Measurements from ENCODE around the gene ZFP36.

DNA sequence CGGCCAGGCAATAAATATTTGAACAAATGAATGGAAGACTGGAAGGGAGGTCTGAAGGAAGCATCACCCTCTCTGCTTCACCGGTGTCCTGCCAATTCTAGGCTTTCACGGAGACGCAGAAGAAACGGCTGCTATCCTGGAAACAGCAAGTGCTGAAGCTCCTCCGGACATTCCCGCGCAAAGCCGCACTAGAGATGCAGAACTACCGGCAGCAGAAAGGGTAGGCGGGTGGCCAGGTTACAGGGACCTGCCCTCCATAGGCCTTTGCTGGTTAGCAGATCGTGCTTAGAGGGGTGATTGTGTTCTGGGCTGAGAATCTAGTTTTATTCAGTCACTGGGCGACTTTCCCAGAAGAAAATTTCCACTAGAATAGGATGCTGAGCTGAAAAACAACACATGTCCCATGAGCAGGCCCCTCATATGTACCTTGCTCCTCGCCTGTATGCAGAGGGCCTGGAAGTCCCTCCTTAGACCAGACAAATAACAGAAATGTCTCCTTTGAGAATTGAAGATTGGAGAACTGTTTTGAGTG, 26.7 kb upstream of the ZFP36 start:
- TF ChIP-seq, protein P1, sequence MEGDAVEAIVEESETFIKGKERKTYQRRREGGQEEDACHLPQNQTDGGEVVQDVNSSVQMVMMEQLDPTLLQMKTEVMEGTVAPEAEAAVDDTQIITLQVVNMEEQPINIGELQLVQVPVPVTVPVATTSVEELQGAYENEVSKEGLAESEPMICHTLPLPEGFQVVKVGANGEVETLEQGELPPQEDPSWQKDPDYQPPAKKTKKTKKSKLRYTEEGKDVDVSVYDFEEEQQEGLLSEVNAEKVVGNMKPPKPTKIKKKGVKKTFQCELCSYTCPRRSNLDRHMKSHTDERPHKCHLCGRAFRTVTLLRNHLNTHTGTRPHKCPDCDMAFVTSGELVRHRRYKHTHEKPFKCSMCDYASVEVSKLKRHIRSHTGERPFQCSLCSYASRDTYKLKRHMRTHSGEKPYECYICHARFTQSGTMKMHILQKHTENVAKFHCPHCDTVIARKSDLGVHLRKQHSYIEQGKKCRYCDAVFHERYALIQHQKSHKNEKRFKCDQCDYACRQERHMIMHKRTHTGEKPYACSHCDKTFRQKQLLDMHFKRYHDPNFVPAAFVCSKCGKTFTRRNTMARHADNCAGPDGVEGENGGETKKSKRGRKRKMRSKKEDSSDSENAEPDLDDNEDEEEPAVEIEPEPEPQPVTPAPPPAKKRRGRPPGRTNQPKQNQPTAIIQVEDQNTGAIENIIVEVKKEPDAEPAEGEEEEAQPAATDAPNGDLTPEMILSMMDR (IDR thresholded peaks at IDR 0.05) = no peak
- TF ChIP-seq RAD21 (conservative IDR thresholded peaks at IDR 0.05 in 1 of 2, IDR thresholded peaks at IDR 0.05 in 1 of 2) (no peak), NPAS2 (CRISPR knock-in tag; IDR thresholded peaks at IDR 0.05; ENCODE audit: borderline replicate concordance) (no peak), JUN (IDR thresholded peaks at IDR 0.05) (no peak), CBX2 (IDR thresholded peaks at IDR 0.05; ENCODE audit: borderline replicate concordance, low read depth) (no peak), BHLHE40 (IDR thresholded peaks at IDR 0.05; ENCODE audit: low read depth, low read length) (no peak), SREBF2 (IDR thresholded peaks at IDR 0.05) (no peak), SMC3 (IDR thresholded peaks at IDR 0.05) (no peak), MYC (IDR thresholded peaks at IDR 0.05; ENCODE audit: borderline replicate concordance, low read length) (no peak), EP300 (IDR thresholded peaks at IDR 0.05) (no peak), NFE2L2 (conservative IDR thresholded peaks at IDR 0.05; ENCODE audit: low read length) (no peak)
- TF ChIP-seq, protein P2, sequence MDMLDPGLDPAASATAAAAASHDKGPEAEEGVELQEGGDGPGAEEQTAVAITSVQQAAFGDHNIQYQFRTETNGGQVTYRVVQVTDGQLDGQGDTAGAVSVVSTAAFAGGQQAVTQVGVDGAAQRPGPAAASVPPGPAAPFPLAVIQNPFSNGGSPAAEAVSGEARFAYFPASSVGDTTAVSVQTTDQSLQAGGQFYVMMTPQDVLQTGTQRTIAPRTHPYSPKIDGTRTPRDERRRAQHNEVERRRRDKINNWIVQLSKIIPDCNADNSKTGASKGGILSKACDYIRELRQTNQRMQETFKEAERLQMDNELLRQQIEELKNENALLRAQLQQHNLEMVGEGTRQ (IDR thresholded peaks at IDR 0.05) = no peak
- TF ChIP-seq, protein P3, sequence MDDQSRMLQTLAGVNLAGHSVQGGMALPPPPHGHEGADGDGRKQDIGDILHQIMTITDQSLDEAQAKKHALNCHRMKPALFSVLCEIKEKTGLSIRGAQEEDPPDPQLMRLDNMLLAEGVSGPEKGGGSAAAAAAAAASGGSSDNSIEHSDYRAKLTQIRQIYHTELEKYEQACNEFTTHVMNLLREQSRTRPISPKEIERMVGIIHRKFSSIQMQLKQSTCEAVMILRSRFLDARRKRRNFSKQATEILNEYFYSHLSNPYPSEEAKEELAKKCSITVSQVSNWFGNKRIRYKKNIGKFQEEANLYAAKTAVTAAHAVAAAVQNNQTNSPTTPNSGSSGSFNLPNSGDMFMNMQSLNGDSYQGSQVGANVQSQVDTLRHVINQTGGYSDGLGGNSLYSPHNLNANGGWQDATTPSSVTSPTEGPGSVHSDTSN (IDR thresholded peaks at IDR 0.05) = no peak
